DOHH2 (cell line): ENCODE measurements around the gene CBS.

ENCODE experiments used
- H3F3A ChIP-seq: fragments of 200-600 bp; sonication (generic), shearing (Covaris generic); 2 replicates; pipeline ENCODE4 v1.6.0; 2016; ENCODE audit warnings: antibody characterized with exemption, mild to moderate bottlenecking; ENCODE audit not compliant: control insufficient read depth, insufficient read depth
- H3K27ac ChIP-seq: fragments of 200-600 bp; sonication (generic); 2 replicates; pipeline ENCODE4 v1.5.1; 2014; ENCODE audit warnings: low read depth, mild to moderate bottlenecking, low read length, moderate library complexity
- H3K27me3 ChIP-seq: fragments of 200-600 bp; sonication (generic); 2 replicates; pipeline ENCODE4 v1.6.1; 2014; ENCODE audit warnings: mild to moderate bottlenecking, low read length, mixed read lengths; ENCODE audit not compliant: control insufficient read depth
- H3K36me3 ChIP-seq: fragments of 200-600 bp; sonication (generic); 2 replicates; pipeline ENCODE4 v1.6.1; 2014; ENCODE audit warnings: mild to moderate bottlenecking, low read length, moderate library complexity, mixed read lengths; ENCODE audit not compliant: control insufficient read depth
- H3K4me1 ChIP-seq: fragments of 200-600 bp; sonication (generic); 2 replicates; pipeline ENCODE4 v1.6.1; 2014; ENCODE audit warnings: mild to moderate bottlenecking, low read length, mixed read lengths; ENCODE audit not compliant: control insufficient read depth
- H3K4me2 ChIP-seq: fragments of 200-600 bp; sonication (generic); 2 replicates; pipeline ENCODE4 v1.6.0; 2014; ENCODE audit warnings: mild to moderate bottlenecking, low read length, moderate library complexity
- H3K4me3 ChIP-seq: fragments of 200-600 bp; sonication (generic); 2 replicates; pipeline ENCODE4 v1.5.1; 2014; ENCODE audit warnings: mild to moderate bottlenecking, low read length, mixed read lengths
- H3K79me2 ChIP-seq: fragments of 200-600 bp; sonication (generic); 2 replicates; pipeline ENCODE4 v1.6.1; 2014; ENCODE audit warnings: mild to moderate bottlenecking, low read length, mixed read lengths; ENCODE audit not compliant: control insufficient read depth
- H3K9me2 ChIP-seq: fragments of 200-600 bp; sonication (generic); replicated peaks from 2 replicates; pipeline ENCODE4 v1.6.1; 2014; ENCODE audit warnings: mild to moderate bottlenecking, low read length, mixed read lengths; ENCODE audit not compliant: control insufficient read depth
- H3K9me3 ChIP-seq: fragments of 200-600 bp; sonication (generic); 2 replicates; pipeline ENCODE4 v1.6.1; 2014; ENCODE audit warnings: antibody characterized with exemption, low read length, mixed read lengths; ENCODE audit not compliant: control insufficient read depth, insufficient read depth
- H4K20me1 ChIP-seq: fragments of 200-600 bp; sonication (generic); 2 replicates; pipeline ENCODE4 v1.6.0; 2014; ENCODE audit warnings: low read depth, mild to moderate bottlenecking, antibody characterized with exemption, low read length, moderate library complexity; ENCODE audit not compliant: control insufficient read depth, insufficient read depth
- CTCF ChIP-seq: fragments of 200-600 bp; sonication (generic); IDR thresholded peaks from one replicate; pipeline ENCODE4 v1.5.1; 2014; ENCODE audit warnings: antibody characterized with exemption, mild to moderate bottlenecking, low read depth, low read length; ENCODE audit not compliant: poor library complexity, severe bottlenecking
- EZH2phosphoT487 ChIP-seq: fragments of 200-600 bp; sonication (generic); IDR thresholded peaks from 2 replicates; pipeline ENCODE4 v1.6.1; 2017; ENCODE audit warnings: borderline replicate concordance, mild to moderate bottlenecking, antibody characterized with exemption, low read length, moderate library complexity, mixed read lengths

Gene CBS

GRCh38 chr21:43021756-43022600 lies 53.7 kb downstream of the CBS start:
- no peaks in the 10 kb centered on the region for H3K27me3 ChIP-seq
- H3K79me2 ChIP-seq, result no peaks in the 10 kb centered on the region
- H4K20me1 ChIP-seq, result no peaks in the 10 kb centered on the region
- no peak overlapping the region for H3K27ac ChIP-seq
- no peak for TF ChIP-seq CTCF
- TF ChIP-seq EZH2phosphoT487, result no peak
- no peak overlapping the region for H3K4me2 ChIP-seq
- 0 out of 2 replicates have a peak, but pooled peaks cover 3% of the 10 kb centered on the region for H3F3A ChIP-seq
- H3K9me3 ChIP-seq, result no peaks in the 10 kb centered on the region
- H3K36me3 ChIP-seq, result peaks cover 27% of the 10 kb centered on the region
- peaks cover 36% of the 10 kb centered on the region for H3K4me1 ChIP-seq
- no peaks in the 10 kb centered on the region for H3K9me2 ChIP-seq
- no peak overlapping the region for H3K4me3 ChIP-seq

GRCh38 chr21:43021191-43021590 lies 54.4 kb downstream of the CBS start:
- Histone ChIP-seq H3K9me2 (no peaks in the 10 kb centered on the region), H3K36me3 (peaks cover 34% of the 10 kb centered on the region)

GRCh38 chr21:43020771-43021170 lies 54.9 kb downstream of the CBS start:
- 0 out of 2 replicates have a peak, but pooled peaks cover 3% of the 10 kb centered on the region for H3F3A ChIP-seq
- H3K9me2 ChIP-seq, result no peaks in the 10 kb centered on the region
- no peaks in the 10 kb centered on the region for H3K27me3 ChIP-seq
- TF ChIP-seq EZH2phosphoT487, result no peak
- TF ChIP-seq CTCF, result no peak
- no peaks in the 10 kb centered on the region for H4K20me1 ChIP-seq
- H3K4me3 ChIP-seq, result peak overlapping the region; percentile 45; the same call in 1 of the 2 replicates
- no peaks in the 10 kb centered on the region for H3K9me3 ChIP-seq
- peak overlapping the region; percentile 51 for H3K27ac ChIP-seq
- peaks cover 36% of the 10 kb centered on the region for H3K36me3 ChIP-seq
- no peaks in the 10 kb centered on the region for H3K79me2 ChIP-seq
- H3K4me1 ChIP-seq, result peaks cover 48% of the 10 kb centered on the region
- H3K4me2 ChIP-seq, result peak overlapping the region; percentile 61

More at GRCh38 chr21:43021191-43021590, 54.4 kb downstream of the CBS start:
- Histone ChIP-seq H4K20me1 (no peaks in the 10 kb centered on the region), H3K27me3 (no peaks in the 10 kb centered on the region), H3F3A (0 out of 2 replicates have a peak, but pooled peaks cover 3% of the 10 kb centered on the region), H3K9me3 (no peaks in the 10 kb centered on the region), H3K4me1 (peaks cover 44% of the 10 kb centered on the region), H3K79me2 (no peaks in the 10 kb centered on the region), H3K4me2 (no peak overlapping the region), H3K4me3 (no peak overlapping the region), H3K27ac (0 out of 2 replicates have a peak overlapping the region, but pooled peaks have one; percentile 51)
- TF ChIP-seq EZH2phosphoT487 (no peak), CTCF (no peak)
